ENCODE data around the gene BAIAP2L2.

The BAIAP2L2 gene

DNA sequence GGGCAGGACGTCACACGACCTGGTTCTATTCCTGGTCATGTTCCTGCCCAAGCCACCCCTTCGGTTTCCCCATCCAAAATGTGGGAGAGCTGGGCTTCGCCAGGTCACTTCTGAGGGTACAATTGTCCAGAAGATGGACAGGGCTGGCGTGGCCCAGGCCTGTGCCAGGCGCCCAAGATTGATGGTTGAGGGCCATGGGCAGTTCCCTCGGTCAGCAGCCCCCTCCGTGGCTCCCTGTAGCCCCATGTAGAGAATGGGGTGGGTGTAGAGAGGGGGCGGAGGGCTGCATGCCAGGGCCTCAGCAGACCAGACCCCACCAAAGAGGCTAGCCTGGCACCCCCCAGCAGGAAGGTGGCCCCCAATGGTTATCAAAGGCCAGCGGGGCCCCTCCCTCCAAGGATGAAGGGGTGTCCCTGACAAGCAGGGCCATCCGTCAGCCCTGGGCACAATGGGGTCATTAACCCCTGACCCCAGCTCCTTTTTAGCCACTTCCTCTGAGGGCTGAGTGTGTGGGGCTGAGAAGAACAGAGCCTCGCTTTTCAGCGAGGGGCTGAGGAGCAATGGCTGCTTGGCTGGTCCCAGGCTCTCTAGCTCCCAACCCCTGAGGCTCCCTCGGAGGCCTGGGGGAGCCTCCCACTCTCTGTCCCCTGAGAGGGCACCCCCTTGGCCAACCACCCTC is 64.3 kb downstream of the BAIAP2L2 start:
- no peak for TF ChIP-seq RAD21 (IDR thresholded peaks at IDR 0.05; ENCODE audit: low read depth)
- TF ChIP-seq EP300 (IDR thresholded peaks at IDR 0.05; ENCODE audit: borderline replicate concordance): no peak
- no peak for TF ChIP-seq FOXM1 (IDR thresholded peaks at IDR 0.05; ENCODE audit: borderline replicate concordance, low read depth)
- no peak for TF ChIP-seq CEBPB (IDR thresholded peaks at IDR 0.05)
- TF ChIP-seq EGR1 (IDR thresholded peaks at IDR 0.05): no peak
- TF ChIP-seq YY1 (IDR thresholded peaks at IDR 0.05; ENCODE audit: low read depth): no peak
- TF ChIP-seq TAF1 (IDR thresholded peaks at IDR 0.05; ENCODE audit: low read depth): no peak
- TF ChIP-seq, protein P1, sequence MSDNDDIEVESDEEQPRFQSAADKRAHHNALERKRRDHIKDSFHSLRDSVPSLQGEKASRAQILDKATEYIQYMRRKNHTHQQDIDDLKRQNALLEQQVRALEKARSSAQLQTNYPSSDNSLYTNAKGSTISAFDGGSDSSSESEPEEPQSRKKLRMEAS (IDR thresholded peaks at IDR 0.05): no peak
- TF ChIP-seq, protein P2, sequence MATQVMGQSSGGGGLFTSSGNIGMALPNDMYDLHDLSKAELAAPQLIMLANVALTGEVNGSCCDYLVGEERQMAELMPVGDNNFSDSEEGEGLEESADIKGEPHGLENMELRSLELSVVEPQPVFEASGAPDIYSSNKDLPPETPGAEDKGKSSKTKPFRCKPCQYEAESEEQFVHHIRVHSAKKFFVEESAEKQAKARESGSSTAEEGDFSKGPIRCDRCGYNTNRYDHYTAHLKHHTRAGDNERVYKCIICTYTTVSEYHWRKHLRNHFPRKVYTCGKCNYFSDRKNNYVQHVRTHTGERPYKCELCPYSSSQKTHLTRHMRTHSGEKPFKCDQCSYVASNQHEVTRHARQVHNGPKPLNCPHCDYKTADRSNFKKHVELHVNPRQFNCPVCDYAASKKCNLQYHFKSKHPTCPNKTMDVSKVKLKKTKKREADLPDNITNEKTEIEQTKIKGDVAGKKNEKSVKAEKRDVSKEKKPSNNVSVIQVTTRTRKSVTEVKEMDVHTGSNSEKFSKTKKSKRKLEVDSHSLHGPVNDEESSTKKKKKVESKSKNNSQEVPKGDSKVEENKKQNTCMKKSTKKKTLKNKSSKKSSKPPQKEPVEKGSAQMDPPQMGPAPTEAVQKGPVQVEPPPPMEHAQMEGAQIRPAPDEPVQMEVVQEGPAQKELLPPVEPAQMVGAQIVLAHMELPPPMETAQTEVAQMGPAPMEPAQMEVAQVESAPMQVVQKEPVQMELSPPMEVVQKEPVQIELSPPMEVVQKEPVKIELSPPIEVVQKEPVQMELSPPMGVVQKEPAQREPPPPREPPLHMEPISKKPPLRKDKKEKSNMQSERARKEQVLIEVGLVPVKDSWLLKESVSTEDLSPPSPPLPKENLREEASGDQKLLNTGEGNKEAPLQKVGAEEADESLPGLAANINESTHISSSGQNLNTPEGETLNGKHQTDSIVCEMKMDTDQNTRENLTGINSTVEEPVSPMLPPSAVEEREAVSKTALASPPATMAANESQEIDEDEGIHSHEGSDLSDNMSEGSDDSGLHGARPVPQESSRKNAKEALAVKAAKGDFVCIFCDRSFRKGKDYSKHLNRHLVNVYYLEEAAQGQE (IDR thresholded peaks at IDR 0.05; ENCODE audit: low read depth): no peak
- TF ChIP-seq CREB1 (IDR thresholded peaks at IDR 0.05; ENCODE audit: low read depth): no peak
- no peak for TF ChIP-seq TCF12 (IDR thresholded peaks at IDR 0.05; ENCODE audit: low read depth)
- TF ChIP-seq, protein P3, sequence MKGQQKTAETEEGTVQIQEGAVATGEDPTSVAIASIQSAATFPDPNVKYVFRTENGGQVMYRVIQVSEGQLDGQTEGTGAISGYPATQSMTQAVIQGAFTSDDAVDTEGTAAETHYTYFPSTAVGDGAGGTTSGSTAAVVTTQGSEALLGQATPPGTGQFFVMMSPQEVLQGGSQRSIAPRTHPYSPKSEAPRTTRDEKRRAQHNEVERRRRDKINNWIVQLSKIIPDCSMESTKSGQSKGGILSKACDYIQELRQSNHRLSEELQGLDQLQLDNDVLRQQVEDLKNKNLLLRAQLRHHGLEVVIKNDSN (IDR thresholded peaks at IDR 0.05): no peak
- TF ChIP-seq ZBTB7A (IDR thresholded peaks at IDR 0.05; ENCODE audit: low read depth): no peak
- TF ChIP-seq NFIC (IDR thresholded peaks at IDR 0.05): no peak
- no peak for TF ChIP-seq TEAD4 (IDR thresholded peaks at IDR 0.05)

DNA sequence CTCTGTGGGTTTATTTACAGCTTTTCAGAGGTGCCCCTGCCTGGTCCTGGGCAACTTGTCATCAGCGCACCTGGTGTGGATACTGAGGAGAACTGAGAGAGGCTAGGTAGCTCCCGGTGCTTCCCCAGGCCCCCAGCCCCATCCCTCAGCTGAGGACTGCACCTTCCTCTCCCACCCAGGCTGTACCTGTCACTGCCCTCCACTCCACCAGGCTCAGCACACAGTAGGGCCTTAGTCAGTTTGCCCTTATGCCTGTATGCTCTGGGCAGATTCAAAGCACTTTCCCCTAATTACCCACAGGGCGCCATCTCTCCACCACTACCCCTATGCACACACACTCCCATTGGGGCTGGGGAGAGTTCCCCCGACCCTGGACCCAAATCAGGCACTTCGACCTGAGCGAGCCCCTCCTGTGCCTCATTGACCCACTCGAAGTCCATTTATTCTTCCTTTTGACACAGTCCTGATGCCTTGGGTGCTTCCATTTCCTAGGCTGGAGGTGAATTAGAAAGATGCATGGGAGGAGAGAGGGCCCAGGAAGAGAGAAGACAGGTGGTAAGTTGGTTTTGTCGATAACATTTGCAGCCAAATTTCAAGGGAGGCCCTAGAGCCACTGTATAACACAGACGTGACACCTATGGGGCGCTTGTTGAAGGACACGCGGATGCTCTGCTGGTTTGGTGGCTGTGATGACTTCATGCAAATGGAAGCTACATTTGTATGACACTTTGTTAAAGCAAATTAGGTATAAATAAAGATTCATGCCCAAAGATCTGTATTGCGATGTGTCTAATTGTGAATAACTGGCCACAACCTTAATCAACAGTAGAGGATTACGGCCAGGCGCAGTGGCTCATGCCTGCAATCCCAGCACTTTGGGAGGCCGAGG is 67.1 kb downstream of the BAIAP2L2 start:
- TF ChIP-seq RAD21 (IDR thresholded peaks at IDR 0.05; ENCODE audit: low read depth): no peak
- TF ChIP-seq CREB1 (IDR thresholded peaks at IDR 0.05; ENCODE audit: low read depth): no peak

DNA sequence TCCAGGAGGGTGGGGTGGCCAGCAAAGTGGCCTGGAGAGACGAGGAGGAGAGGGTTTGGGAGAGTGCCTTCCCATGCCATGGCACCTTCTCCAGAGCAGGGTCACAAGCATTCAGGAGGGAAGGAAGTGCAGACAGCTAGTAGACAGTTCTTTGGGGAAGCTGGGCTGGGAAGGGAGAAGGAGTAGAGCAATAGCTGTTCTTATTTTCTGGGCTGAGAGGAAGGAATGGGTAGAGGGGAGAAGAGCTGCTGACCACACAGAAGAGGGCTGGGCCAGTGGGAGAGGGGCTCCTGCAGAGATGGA is 68.0 kb downstream of the BAIAP2L2 start:
- TF ChIP-seq TAF1 (IDR thresholded peaks at IDR 0.05; ENCODE audit: low read depth) (no peak), EGR1 (IDR thresholded peaks at IDR 0.05) (no peak), RAD21 (IDR thresholded peaks at IDR 0.05; ENCODE audit: low read depth) (no peak), FOXM1 (IDR thresholded peaks at IDR 0.05; ENCODE audit: borderline replicate concordance, low read depth) (no peak), NFIC (IDR thresholded peaks at IDR 0.05) (no peak), CREB1 (IDR thresholded peaks at IDR 0.05; ENCODE audit: low read depth) (no peak), YY1 (IDR thresholded peaks at IDR 0.05; ENCODE audit: low read depth) (no peak)
- TF ChIP-seq, protein P1 (IDR thresholded peaks at IDR 0.05): no peak
- TF ChIP-seq, protein P3 (IDR thresholded peaks at IDR 0.05): no peak
- TF ChIP-seq, protein P2 (IDR thresholded peaks at IDR 0.05; ENCODE audit: low read depth): no peak

DNA sequence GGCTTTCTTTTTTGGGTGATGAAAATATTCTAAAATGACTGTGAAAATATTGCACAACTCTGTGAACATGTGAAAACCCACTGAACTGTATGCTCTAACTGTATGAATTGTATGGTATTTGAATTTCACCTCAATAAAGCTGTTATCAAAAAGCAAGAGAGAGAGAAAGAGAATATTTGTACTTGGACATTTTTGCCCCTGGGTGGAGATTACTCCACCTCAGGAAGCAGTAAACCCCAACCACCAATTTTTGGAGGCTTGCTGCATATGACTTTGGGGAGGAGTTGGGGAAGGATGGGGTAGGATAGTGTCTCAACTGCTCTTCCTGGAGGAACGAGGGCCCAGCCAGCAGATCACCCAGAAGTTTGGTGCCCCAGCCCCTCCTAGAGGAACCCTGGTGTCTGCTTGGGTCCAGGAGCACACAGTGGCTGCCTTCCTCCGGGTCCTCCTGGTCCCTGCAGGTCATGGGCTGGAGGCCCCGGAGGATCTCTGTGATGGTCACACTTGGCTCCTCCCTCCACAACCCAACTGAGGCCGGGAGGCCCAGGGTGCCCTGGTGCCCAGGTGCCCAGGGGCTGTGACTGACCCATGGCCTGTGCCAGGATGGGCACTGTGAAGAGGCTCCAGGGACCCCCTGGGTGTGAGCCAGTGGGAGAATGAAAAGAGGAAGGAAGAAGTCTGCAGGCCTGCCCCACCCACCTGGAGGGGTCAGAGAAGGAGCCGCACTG is 68.6 kb downstream of the BAIAP2L2 start:
- no peak for TF ChIP-seq TEAD4 (IDR thresholded peaks at IDR 0.05)
- no peak for TF ChIP-seq EGR1 (IDR thresholded peaks at IDR 0.05)
- TF ChIP-seq YY1 (IDR thresholded peaks at IDR 0.05; ENCODE audit: low read depth): no peak
- TF ChIP-seq RAD21 (IDR thresholded peaks at IDR 0.05; ENCODE audit: low read depth): no peak
- TF ChIP-seq EP300 (IDR thresholded peaks at IDR 0.05; ENCODE audit: borderline replicate concordance): no peak

DNA sequence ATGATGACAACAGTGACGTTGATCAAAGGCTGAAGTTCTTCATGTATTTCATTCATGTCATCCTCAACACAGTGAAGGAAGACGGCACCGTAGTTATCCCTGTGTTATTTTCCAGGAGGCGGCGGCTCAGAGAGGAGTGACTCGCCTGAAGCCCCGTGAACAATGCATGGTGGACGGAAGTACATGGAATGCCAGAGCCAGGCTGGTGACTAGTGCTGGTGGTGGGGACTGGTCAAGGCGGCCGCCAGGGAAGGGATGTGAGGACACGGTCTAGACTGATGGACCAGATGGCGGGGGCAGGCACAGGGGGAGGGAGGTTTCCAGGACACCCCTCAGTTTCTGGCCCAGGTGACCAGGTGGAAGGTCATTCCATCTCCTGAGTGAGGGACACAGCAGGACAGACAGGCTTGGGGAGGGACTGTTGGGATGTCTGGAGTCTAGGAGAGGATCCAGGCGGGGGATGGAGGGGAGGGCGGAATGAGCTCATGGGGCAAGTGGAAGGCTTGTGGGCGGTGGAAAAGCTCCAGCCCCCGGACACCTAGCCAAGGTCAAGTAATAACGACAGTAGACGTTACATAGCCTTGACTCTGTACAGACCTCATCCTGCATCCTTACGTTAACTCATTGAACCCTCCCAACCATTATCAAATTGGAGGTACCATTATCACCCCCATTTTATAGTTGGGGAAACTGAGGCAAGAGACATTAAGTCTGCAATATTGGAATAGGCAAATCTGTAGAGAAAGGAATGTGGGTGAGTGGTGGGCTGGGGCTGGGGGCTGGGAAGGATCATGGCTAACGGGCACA is 69.3 kb downstream of the BAIAP2L2 start:
- no peak for TF ChIP-seq EGR1 (IDR thresholded peaks at IDR 0.05)
- TF ChIP-seq YY1 (IDR thresholded peaks at IDR 0.05; ENCODE audit: low read depth): no peak
- TF ChIP-seq, protein P1 (IDR thresholded peaks at IDR 0.05): no peak
- TF ChIP-seq FOXM1 (IDR thresholded peaks at IDR 0.05; ENCODE audit: borderline replicate concordance, low read depth): no peak
- TF ChIP-seq TEAD4 (IDR thresholded peaks at IDR 0.05): no peak
- no peak for TF ChIP-seq TAF1 (IDR thresholded peaks at IDR 0.05; ENCODE audit: low read depth)
- TF ChIP-seq ZBTB7A (IDR thresholded peaks at IDR 0.05; ENCODE audit: low read depth): no peak
- TF ChIP-seq TCF12 (IDR thresholded peaks at IDR 0.05; ENCODE audit: low read depth): no peak
- no peak for TF ChIP-seq EP300 (IDR thresholded peaks at IDR 0.05; ENCODE audit: borderline replicate concordance)

All from Ishikawa (cell line).